Activated CD4-positive, alpha-beta T cell treated with anti-CD3 and anti-CD28 coated beads, Interleukin-2, amount 50 U/mL, for 24 hours (primary cell): ENCODE results near the gene VBP1.
A peak's percentile ranks its signal among the peaks of the same experiment; 100 is the strongest.
"Not testable (repeated sequence)": the region's sequence is repeated elsewhere in the genome, so short reads cannot be mapped to it uniquely, and the experiment has no call there.

Experiments
- DNase-seq, 2 donors: peaks; one replicate each; pipeline ENCODE4 v3.0.0-alpha.2; 2020; ENCODE audit warnings: low read depth in 1 of 2, low spot score in 1 of 2

The VBP1 gene

DNA sequence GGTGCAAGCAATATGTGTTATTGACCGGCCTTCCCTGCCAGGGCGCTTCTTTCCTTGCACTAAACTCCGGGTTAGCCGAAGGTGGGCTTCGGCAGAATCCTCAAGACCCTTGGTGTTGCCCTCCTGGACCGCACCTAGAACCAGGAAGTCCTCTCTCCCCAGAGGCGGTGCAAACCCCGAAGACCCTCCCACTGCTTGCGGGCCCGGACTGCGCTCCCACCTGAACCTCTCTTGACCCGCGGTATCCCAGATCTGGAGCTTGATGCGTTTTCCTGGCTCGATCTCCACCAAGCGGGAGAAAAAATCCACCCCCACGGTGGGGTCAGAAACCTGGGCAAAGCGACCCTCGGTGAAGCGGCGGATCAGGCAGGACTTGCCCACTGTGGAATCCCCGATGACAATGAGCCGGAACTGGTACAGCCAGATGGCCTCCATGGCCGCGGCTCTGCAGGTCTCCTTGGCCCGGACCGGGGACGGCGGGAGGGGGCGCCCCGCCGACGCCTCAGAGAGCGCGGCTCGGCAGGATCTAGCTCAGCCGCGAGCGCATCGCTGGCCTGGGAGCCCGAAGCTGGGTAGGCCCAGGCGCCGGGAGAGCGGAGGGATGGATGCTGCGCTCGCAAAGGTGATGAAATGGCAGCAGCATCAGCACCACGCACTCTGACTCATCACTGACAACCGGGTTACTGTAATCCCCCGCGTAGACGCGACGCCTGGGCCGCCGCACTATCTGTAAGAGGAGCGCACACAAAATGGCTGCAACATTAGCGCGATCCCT, 47.8 kb downstream of the VBP1 start, which contains the start of gene RAB39B:
TSS of gene RAB39B (minus strand) at position 638 of the 775 bp plus-strand sequence. CDS start at position 435, 203 bp downstream.
- DNase-seq: peak; percentile 46 to 64

DNA sequence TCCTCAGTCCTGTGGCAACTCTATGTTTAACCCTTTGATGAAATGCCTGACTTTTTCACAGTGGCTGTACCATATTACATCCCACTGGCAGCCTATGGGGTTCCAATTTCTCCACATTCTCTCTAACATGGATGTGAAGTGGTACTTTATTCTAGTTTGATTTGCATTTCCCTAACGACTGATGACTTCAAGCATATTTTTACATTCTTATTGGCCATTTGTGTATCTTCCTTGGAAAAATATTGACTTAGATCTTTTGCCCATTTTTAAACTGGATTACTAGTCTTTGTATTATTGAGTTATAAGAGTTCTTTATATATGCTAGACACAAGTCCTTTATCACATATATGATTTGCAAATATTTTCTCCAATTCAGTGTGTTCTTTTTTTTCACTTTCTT, 50.2 kb downstream of the VBP1 start:
- no peak for DNase-seq

GRCh38 chrX:155267995-155268394, 51.7 kb downstream of the VBP1 start:
- not testable (repeated sequence) for DNase-seq

- no peak for DNase-seq
Measured at GRCh38 chrX:155270969-155271368, 54.7 kb downstream of the VBP1 start.

DNA sequence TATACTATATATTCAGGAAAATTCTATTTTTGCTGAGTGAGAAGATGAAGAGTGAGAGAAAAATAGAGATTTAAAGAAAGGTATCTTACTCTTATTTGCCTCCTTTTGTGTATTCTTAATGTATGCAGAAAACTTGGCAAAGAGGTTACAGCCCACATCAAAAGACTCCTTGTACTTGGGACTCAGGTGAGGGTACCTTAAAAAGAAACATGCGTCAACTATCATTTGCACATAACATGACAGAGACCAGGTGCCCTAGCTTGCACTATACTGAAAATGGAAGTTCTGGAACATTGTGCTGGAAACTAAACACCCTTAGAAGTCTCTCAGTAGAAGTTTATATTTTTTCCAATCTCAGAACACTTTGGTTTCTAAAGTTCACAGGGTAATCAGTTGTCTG, 63.6 kb downstream of the VBP1 start:
- DNase-seq: no peak
